ENCODE results near the gene SFXN2. TPM values are rescaled to one million over a fixed set of nuclear protein-coding genes. Genes with fewer than 3 reads are reported as not detected.

SFXN2 gene
- total RNA-seq, 1 experiment from 2014 or later = 5.4 TPM

DNA sequence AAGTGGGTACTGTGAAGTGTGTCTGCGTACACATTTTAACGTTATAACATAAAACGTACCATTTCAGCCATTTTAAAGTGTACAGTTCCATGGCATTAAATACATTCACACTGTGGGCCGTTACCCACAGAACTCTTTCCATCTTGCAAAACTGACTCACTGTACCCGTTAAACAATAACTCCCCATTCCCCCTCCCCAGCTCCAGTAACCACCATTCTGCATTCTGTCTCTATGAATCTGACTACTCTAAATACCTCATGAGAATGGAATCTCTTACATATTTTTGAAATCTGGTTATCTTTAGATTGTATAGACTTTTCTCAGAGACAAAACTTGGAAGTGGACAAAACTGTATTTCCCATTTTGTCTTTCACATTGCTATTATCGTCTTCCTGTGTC lies 9.5 kb upstream of the SFXN2 start:
- Histone ChIP-seq H3K27ac (no peak overlapping the region), H3K79me2 (ENCODE audit: low read depth) (no peaks in the 10 kb centered on the region), H4K20me1 (ENCODE audit: insufficient read depth) (no peaks in the 10 kb centered on the region), H3K27me3 (ENCODE audit: insufficient read depth, low read depth) (no peaks in the 10 kb centered on the region), H3K4me2 (no peak overlapping the region), H3K4me1 (replicated peaks; ENCODE audit: insufficient read depth) (no peaks in the 10 kb centered on the region), H3K9me2 (ENCODE audit: insufficient read depth) (no peaks in the 10 kb centered on the region), H3F3A (ENCODE audit: insufficient read depth, low read depth) (no peaks in the 10 kb centered on the region), H3K4me3 (no peak overlapping the region), H3K9me3 (ENCODE audit: insufficient read depth, low read depth) (no peaks in the 10 kb centered on the region), H2AFZ (no peak overlapping the region), H3K36me3 (ENCODE audit: low read depth) (no peaks in the 10 kb centered on the region)
- POLR2A ChIA-PET (ENCODE audit: unreplicated experiment) = no interaction called here
- DNase-seq = no peak
- CTCF ChIA-PET = no interaction called here
- no TSS peak for BruUV-seq (replicated peaks)
- no peak for TF ChIP-seq EZH2 (IDR thresholded peaks at IDR 0.05; ENCODE audit: low read depth)
- TF ChIP-seq, protein P1, sequence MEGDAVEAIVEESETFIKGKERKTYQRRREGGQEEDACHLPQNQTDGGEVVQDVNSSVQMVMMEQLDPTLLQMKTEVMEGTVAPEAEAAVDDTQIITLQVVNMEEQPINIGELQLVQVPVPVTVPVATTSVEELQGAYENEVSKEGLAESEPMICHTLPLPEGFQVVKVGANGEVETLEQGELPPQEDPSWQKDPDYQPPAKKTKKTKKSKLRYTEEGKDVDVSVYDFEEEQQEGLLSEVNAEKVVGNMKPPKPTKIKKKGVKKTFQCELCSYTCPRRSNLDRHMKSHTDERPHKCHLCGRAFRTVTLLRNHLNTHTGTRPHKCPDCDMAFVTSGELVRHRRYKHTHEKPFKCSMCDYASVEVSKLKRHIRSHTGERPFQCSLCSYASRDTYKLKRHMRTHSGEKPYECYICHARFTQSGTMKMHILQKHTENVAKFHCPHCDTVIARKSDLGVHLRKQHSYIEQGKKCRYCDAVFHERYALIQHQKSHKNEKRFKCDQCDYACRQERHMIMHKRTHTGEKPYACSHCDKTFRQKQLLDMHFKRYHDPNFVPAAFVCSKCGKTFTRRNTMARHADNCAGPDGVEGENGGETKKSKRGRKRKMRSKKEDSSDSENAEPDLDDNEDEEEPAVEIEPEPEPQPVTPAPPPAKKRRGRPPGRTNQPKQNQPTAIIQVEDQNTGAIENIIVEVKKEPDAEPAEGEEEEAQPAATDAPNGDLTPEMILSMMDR (conservative IDR thresholded peaks at IDR 0.05) = no peak
- intact Hi-C loops (cut with micrococcal nuclease; ENCODE audit: unreplicated experiment) = no loop called here

DNA sequence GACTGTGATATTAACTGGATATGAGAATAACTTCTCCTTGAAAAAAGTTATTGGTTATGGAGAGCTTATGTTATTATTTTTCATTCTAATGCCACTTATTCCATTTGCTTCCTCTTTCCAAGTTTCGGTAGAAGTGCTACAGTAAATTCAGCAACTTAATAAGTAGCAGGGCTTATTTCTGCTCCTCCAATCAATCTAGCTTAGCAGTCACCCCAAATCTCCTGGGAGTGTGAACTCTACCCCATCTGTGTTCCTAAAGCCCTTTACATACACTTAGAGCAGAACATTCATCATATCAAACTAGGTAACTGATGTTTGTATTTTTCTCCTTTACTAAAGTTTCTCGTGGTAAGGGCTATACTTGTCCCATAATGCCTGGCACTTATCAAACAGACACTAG lies 8.9 kb upstream of the SFXN2 start:
- no peak overlapping the region for H3K27ac ChIP-seq
- BruUV-seq (replicated peaks) = no TSS peak
- no peaks in the 10 kb centered on the region for H3K79me2 ChIP-seq (ENCODE audit: low read depth)
- no peak overlapping the region for H3K4me3 ChIP-seq
- no peaks in the 10 kb centered on the region for H3K4me1 ChIP-seq (replicated peaks; ENCODE audit: insufficient read depth)
- H2AFZ ChIP-seq = no peak overlapping the region
- H3K4me2 ChIP-seq = no peak overlapping the region
- no peak for TF ChIP-seq EZH2 (IDR thresholded peaks at IDR 0.05; ENCODE audit: low read depth)
- TF ChIP-seq, protein P1 (conservative IDR thresholded peaks at IDR 0.05) = no peak
- intact Hi-C loops (cut with micrococcal nuclease; ENCODE audit: unreplicated experiment) = no loop called here
- no peak for DNase-seq
- H4K20me1 ChIP-seq (ENCODE audit: insufficient read depth) = no peaks in the 10 kb centered on the region
- H3K9me3 ChIP-seq (ENCODE audit: insufficient read depth, low read depth) = no peaks in the 10 kb centered on the region
- H3K27me3 ChIP-seq (ENCODE audit: insufficient read depth, low read depth) = no peaks in the 10 kb centered on the region
- ChIA-PET CTCF (no interaction called here), POLR2A (ENCODE audit: unreplicated experiment) (no interaction called here)
- no peaks in the 10 kb centered on the region for H3K9me2 ChIP-seq (ENCODE audit: insufficient read depth)
- no peaks in the 10 kb centered on the region for H3K36me3 ChIP-seq (ENCODE audit: low read depth)
- no peaks in the 10 kb centered on the region for H3F3A ChIP-seq (ENCODE audit: insufficient read depth, low read depth)

DNA sequence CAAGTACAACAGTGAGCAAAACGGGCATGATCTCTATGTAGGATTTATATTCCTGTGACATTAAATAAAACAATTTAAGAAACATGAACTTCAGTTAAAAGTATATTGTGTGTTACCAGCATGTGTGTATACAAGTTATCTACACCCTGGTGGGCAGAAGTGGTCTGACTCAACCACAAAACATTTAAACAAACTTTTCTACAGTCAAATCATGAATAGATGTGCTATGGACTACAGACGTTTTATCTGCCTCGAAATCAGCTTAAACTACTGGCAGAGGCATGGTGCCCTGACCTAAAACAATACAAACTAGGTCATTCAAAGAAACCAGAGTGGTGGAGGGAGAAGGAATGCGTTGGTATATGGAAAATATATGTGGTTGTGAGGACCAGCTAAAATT lies 3.8 kb upstream of the SFXN2 start:
- Histone ChIP-seq H3K79me2 (ENCODE audit: low read depth) (no peaks in the 10 kb centered on the region), H3K4me3 (no peak overlapping the region), H3K4me2 (no peak overlapping the region), H3K9me3 (ENCODE audit: insufficient read depth, low read depth) (no peaks in the 10 kb centered on the region), H3K27ac (no peak overlapping the region), H3F3A (ENCODE audit: insufficient read depth, low read depth) (peaks cover 9% of the 10 kb centered on the region; the same call in 1 of the 2 replicates), H3K36me3 (ENCODE audit: low read depth) (no peaks in the 10 kb centered on the region), H2AFZ (no peak overlapping the region), H3K27me3 (ENCODE audit: insufficient read depth, low read depth) (no peaks in the 10 kb centered on the region), H3K9me2 (ENCODE audit: insufficient read depth) (no peaks in the 10 kb centered on the region), H4K20me1 (ENCODE audit: insufficient read depth) (no peaks in the 10 kb centered on the region), H3K4me1 (replicated peaks; ENCODE audit: insufficient read depth) (peaks cover 4% of the 10 kb centered on the region; the same call in 1 of the 2 replicates)
- no TSS peak for BruUV-seq (replicated peaks)
- POLR2A ChIA-PET (ENCODE audit: unreplicated experiment) = no interaction called here
- no peak for DNase-seq
- TF ChIP-seq, protein P1 (conservative IDR thresholded peaks at IDR 0.05) = no peak
- TF ChIP-seq EZH2 (IDR thresholded peaks at IDR 0.05; ENCODE audit: low read depth) = no peak
- intact Hi-C loops (cut with micrococcal nuclease; ENCODE audit: unreplicated experiment) = loop anchor here (5.0 to 10.0 kb wide), 2 partner anchors 63 to 524 kb away; no protein-coding TSS in a partner anchor
- CTCF ChIA-PET = interaction anchor here (0.5 kb wide), 1 partner anchor 41 kb away, joined by 3 read pairs; no protein-coding TSS in a partner anchor

Measured in PC-9 (cell line).